ENCODE measurements around the gene RGS3.
"Not testable (repeated sequence)": the region's sequence is repeated elsewhere in the genome, so short reads cannot be mapped to it uniquely, and the experiment has no call there.

Gene RGS3

GRCh38 chr9:113631871-113632665 lies 168.5 kb downstream of the RGS3 start:
- DNase-seq (ENCODE audit: low read depth in 3 of 3, low spot score in 1 of 3): no peak

DNA sequence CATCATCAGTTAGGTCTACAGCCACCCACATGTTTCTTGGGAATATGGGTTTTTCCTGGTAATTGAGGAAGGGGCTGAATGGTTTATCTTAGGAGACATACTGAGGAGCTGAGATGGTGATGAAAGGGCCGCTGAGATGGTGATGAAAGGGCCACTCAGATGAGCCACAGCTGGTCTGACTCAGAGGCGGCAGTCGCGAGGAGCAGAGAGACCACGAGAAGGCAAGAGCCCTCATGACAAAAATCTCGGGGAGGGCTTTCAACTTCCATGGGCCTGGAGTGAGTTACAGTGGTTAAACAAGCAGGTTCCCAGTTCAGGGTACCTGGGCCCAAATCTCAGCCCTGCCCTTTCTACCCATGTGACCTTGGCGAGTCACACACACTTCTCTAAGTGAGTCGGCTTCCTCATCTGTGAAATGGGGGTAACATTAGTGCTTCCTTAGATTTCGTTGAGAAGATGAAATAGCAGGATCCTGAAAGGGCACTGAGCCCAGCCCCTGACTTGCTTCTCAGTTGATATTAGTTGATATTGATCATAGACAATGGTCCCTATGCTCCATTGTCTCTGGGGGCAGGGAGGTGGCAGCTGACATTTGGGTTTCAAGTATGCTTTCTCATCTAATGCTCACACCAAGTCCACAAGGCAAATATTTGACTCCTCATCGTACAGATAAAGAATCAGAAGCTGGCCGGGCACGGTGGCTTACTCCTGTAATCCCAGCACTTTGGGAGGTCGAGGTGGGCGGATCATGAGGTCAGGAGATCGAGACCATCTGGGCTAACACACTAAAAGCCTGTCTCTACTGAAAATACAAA lies 169.5 kb downstream of the RGS3 start:
- no peak for DNase-seq (ENCODE audit: low read depth in 3 of 3, low spot score in 1 of 3)

- DNase-seq (ENCODE audit: low read depth in 3 of 3, low spot score in 1 of 3): no peak
Measured at GRCh38 chr9:113633782-113634595, 170.5 kb downstream of the RGS3 start.

DNA sequence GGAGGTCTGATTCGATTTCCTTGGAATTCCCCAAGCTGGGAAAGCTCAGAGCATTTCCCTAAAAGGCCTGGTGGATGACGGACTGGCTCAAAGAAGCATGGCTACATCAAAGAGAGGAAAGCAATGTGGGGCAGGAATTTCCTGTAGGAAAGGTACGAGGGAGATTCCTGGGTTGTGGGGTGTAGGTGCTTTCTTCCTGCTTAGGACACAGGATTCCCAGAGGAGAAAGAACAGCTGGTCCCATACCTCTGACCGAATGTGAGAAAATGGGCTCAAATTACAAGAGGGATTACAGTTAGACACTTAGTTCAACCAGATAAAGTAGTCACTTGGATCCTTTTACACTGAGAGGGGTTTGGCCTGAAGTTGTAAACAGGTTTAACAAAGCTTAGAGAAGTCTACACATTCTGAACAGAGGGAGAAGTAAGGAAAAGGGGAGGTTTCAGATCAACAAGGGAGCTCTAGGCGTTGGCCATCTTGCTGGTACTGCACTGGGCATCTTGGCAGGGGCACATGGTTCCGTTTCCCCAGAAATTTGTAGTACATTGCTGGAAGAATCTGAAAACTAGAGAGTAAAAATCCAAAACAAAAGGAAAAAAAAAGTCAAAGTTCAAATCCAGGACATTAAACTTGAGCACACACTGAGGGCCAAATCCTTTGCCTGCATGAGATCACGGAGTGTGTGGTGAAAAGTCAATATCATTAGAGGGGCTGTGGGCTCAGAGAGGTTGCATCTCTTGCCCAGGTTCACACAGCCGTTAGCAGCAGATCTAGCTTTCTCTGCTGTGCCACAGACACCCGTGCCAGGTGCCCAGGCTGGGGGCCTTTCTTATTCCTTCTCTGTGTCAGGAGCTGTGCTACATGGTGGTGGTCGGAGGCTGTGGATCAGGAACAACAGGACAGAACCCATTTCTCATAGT lies 171.3 kb downstream of the RGS3 start:
- no peak for DNase-seq (ENCODE audit: low read depth in 3 of 3, low spot score in 1 of 3)

GRCh38 chr9:113635586-113635985 lies 172.1 kb downstream of the RGS3 start:
- no peak for DNase-seq (ENCODE audit: low read depth in 3 of 3, low spot score in 1 of 3)

DNA sequence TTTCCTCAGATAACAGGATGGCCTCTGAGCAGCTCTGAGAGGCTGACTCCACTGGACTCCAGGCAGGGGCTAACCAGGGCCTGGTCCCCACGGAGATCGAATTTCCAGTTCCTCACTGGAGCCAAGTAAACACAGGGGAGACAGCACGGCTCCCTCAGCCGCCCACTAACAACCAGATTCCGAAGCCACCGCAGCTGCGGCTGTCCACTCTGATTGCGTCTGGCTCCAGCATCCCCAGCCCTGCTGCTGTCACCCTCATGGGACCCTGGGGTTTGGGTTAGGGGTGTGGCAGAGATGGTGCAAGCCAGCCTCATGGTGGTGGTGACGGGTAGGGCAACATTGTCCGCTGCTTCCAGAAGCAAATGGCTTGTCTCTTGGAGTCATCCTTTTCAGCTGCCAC lies 172.6 kb downstream of the RGS3 start:
- DNase-seq (ENCODE audit: low read depth in 3 of 3, low spot score in 1 of 3): no peak

DNA sequence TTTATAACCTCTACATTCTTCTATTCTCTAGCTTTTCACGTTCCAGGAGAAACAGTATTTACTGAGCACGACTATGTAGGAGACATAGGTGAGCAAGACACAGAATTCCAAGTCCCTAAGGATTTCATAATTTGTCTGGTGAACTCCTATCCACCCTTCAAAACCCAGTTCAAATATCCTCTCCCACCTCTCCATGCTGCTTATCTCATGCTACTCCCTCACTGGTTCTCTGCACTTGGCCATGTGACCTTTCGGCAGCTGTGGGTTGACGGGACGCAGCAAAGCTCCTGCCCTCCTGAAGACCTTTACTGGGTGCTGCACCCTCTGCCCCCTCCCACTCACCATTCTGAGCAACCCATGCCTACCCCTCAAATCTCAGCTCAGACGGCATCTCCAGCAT lies 173.2 kb downstream of the RGS3 start:
- no peak for DNase-seq (ENCODE audit: low read depth in 3 of 3, low spot score in 1 of 3)

- no peak for DNase-seq (ENCODE audit: low read depth in 3 of 3, low spot score in 1 of 3)
Measured at GRCh38 chr9:113638490-113638889, 175.0 kb downstream of the RGS3 start.

GRCh38 chr9:113638897-113639296 lies 175.4 kb downstream of the RGS3 start:
- DNase-seq (ENCODE audit: low read depth in 3 of 3, low spot score in 1 of 3): no peak

DNA sequence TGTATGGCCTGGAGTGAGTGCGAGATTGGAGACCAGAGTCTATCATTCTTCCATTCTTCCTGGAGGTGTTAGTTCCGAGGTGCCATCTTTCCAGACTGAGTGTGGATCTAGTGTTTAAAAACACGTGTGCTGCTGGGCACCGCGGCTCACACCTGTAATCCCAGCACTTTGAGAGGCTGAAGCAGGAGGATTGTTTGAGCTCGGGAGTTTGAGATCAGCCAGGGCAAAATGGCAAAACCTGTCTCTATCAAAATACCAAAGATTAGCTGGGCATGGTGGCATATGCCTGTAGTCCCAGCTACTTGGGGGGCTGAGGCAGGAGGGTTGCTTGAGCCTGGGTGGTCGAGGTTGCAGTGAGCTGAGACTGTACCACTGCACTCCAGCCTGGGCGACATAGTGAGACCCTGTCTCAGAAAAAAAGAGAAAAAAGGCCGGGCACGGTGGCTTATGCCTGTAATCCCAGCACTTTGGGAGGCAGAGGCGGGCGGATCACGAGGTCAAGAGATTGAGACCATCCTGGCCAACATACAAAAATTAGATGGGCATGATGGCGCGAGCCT lies 176.0 kb downstream of the RGS3 start:
- not testable (repeated sequence) for DNase-seq (ENCODE audit: low read depth in 3 of 3, low spot score in 1 of 3)

DNA sequence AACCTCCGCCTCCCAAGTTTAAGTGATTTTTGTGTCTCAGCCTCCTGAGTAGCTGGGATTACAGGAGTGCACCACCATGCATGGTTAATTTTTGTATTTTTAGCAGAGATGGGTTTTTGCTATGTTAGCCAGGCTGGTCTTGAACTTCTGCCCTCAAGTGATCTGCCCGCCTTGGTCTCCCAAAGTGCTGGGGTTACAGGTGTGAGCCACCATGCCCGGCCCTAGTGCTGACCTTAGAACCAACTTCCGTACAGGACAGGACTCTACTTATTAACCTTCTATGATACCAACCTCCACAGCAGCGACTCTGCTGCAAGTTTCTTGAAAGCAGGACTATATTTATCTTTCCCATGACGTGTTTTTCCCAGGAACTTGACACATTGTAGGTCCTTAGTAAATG lies 176.9 kb downstream of the RGS3 start:
- no peak for DNase-seq (ENCODE audit: low read depth in 3 of 3, low spot score in 1 of 3)

GRCh38 chr9:113641100-113641885 lies 177.8 kb downstream of the RGS3 start:
- no peak for DNase-seq (ENCODE audit: low read depth in 3 of 3, low spot score in 1 of 3)

- no peak for DNase-seq (ENCODE audit: low read depth in 3 of 3, low spot score in 1 of 3)
Measured at GRCh38 chr9:113644321-113644720, 180.8 kb downstream of the RGS3 start.

DNA sequence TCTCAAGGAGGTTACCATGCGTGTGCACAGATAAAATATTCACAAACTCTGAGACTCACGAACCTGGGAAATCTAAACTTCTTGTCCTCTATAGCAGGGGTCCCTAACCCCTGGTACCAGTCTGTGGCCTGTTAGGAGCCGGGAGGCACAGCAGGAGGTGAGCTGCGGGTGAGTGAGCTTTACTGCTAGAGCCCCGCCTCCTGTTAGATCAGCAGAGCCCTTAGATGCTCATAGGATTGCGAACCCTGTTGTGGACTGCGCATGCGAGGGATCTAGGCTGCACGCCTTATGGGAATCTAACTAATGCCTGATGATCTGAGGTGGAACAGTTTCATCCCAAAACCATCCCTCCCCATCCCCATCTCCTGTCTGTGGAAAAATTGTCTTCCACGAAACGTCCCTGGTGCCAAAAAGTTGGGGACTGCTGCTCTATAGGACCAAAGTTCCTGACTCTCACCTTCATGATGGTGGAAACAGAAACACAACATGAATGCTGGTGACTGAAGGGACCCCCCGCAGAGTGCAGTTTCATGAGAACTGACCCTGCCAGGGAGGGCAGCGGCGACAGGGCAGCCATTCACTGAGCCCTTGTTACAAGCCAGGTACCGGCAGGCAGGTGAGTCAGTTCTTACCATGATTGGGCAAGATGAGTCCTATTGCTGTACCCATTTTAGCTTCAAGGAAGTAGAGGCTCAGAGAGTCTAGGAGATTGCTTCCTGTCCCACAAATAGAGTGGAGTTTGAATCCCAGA lies 181.9 kb downstream of the RGS3 start:
- no peak for DNase-seq (ENCODE audit: low read depth in 3 of 3, low spot score in 1 of 3)

DNA sequence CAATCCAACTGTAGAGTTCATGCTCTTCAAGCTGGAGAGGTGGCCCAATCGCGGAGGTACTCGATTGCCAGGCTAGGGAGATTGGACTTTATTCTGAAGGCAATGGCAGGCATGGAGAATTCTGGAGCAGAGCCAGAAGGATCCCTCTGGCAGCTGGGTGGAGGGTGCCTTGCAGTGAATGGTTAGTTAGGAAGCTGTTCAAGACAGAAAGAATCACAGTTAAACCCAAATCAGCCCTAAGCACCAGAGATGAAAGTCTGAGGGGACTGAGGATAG lies 182.4 kb downstream of the RGS3 start:
- DNase-seq (ENCODE audit: low read depth in 3 of 3, low spot score in 1 of 3): no peak

DNA sequence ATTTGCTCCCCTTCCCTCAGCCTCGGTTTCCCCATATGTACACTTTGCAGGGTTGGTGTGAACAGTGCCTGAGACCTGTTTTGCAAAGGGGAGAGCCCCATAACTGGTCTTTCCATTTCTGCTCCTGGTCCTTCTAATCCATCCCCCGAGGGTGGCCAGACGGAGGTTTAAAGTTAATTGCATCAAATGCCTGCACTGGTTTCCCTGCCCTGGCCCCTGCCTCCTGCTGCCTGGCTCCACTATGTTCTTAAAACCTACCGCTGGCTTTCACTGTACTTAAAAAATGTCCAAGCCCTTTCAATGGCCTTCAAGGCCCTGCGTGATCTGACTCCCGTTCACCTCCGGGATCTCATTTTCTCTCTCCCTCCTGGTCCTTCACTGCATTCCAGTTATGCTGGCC lies 183.0 kb downstream of the RGS3 start:
- no peak for DNase-seq (ENCODE audit: low read depth in 3 of 3, low spot score in 1 of 3)

All from stimulated activated CD4-positive, alpha-beta T cell treated with anti-CD3 and anti-CD28 coated beads, TNF-alpha, amount 100 ng/mL, for 1 hour (primary cell).